IMR-90 (cell line): Measurements from ENCODE around the gene MEN1. TPM values are rescaled to one million over a fixed set of nuclear protein-coding genes. Genes with fewer than 3 reads are reported as not detected.

ENCODE experiments used
- ATAC-seq: fragments of 200-7000 bp; cut with Tn5 transposase; 2 replicates; pipeline ENCODE4 v1.9.1; 2020; ENCODE audit warnings: low read depth, mild to moderate bottlenecking, moderate library complexity
- BruUV-seq: library from RNA; stranded (reverse); fragments of 400-500 nt; replicated peaks from 2 replicates; lab custom pipeline; 2021; lab: Mats Ljungman, UMichigan
- CTCF ChIA-PET: fragments of 300-600 bp; formaldehyde crosslinking; extraction: SDS; loops from one replicate; lab custom pipeline; 2021; ENCODE audit warnings: antibody characterized with exemption; lab: Yijun Ruan, JAX
- POLR2A ChIA-PET: fragments of 300-600 bp; sonication (Branson Sonifier 250); formaldehyde crosslinking; loops from one replicate; lab custom pipeline; 2022; ENCODE audit warnings: antibody characterized with exemption; ENCODE audit not compliant: unreplicated experiment; lab: Charles Lee
- DNase-seq: peaks from one replicate; pipeline ENCODE4 v3.0.0; 2013
- H2AFZ ChIP-seq: replicated peaks from 2 replicates; pipeline ENCODE3; 2013; ENCODE audit warnings: low read length, mild to moderate bottlenecking; ENCODE audit not compliant: poor library complexity
- H2AK5ac ChIP-seq: 2 replicates; pipeline ENCODE4 v1.6.1; 2013; ENCODE audit warnings: low read depth, low read length, inconsistent platforms
- H2AK9ac ChIP-seq: replicated peaks from 2 replicates; pipeline ENCODE3; 2013; ENCODE audit warnings: mild to moderate bottlenecking, low read depth, low read length, moderate library complexity; ENCODE audit not compliant: poor library complexity
- H2BK120ac ChIP-seq: 2 replicates; pipeline ENCODE4 v1.6.1; 2013; ENCODE audit warnings: low read depth, low read length, inconsistent platforms
- H2BK15ac ChIP-seq: 3 replicates; pipeline ENCODE4 v1.6.1; 2013; ENCODE audit warnings: low read depth, low read length, inconsistent platforms
- H2BK20ac ChIP-seq: 2 replicates; pipeline ENCODE4 v1.6.1; 2013; ENCODE audit warnings: low read depth, mild to moderate bottlenecking, inconsistent platforms, low read length, moderate library complexity
- H2BK5ac ChIP-seq: 2 replicates; pipeline ENCODE4 v1.6.1; 2013; ENCODE audit warnings: mild to moderate bottlenecking, low read depth, low read length, inconsistent platforms; ENCODE audit not compliant: poor library complexity, severe bottlenecking
- H3K14ac ChIP-seq: replicated peaks from 2 replicates; pipeline ENCODE4 v1.6.1; 2013; ENCODE audit warnings: low read depth, low read length, inconsistent platforms
- H3K18ac ChIP-seq: 2 replicates; pipeline ENCODE4 v1.6.1; 2013; ENCODE audit warnings: low read depth, low read length, control low read depth
- H3K23ac ChIP-seq: 2 replicates; pipeline ENCODE4 v1.6.1; 2013; ENCODE audit warnings: low read depth, low read length, inconsistent platforms
- H3K27ac ChIP-seq: 2 replicates; pipeline ENCODE4 v1.5.1; 2013; ENCODE audit warnings: mild to moderate bottlenecking, control low read depth, low read length; ENCODE audit not compliant: insufficient read depth
- H3K27me3 ChIP-seq: 2 replicates; pipeline ENCODE4 v1.6.1; 2013; ENCODE audit warnings: low read length; ENCODE audit not compliant: control insufficient read depth, insufficient read depth
- H3K36me3 ChIP-seq: 2 replicates; pipeline ENCODE4 v1.6.1; 2013; ENCODE audit warnings: low read length, mixed read lengths; ENCODE audit not compliant: control insufficient read depth, insufficient read depth
- H3K4ac ChIP-seq: 2 replicates; pipeline ENCODE4 v1.6.1; 2013; ENCODE audit warnings: low read depth, low read length, inconsistent platforms
- H3K4me1 ChIP-seq: 2 replicates; pipeline ENCODE4 v1.6.1; 2013; ENCODE audit warnings: low read length, mixed read lengths; ENCODE audit not compliant: control insufficient read depth, insufficient read depth
- H3K4me2 ChIP-seq: 2 replicates; pipeline ENCODE4 v1.6.1; 2013; ENCODE audit warnings: low read depth, mild to moderate bottlenecking, control low read depth, low read length, moderate library complexity
- H3K4me3 ChIP-seq: 2 replicates; pipeline ENCODE4 v1.5.1; 2013; ENCODE audit warnings: low read depth, mild to moderate bottlenecking, control low read depth, low read length, moderate library complexity; ENCODE audit not compliant: insufficient read depth
- H3K56ac ChIP-seq: 2 replicates; pipeline ENCODE4 v1.6.1; 2013; ENCODE audit warnings: low read length, inconsistent platforms; ENCODE audit not compliant: insufficient read depth; ENCODE audit errors: extremely low read depth
- H3K79me1 ChIP-seq, 2 experiments: 2 replicates each; pipeline ENCODE4 v1.6.1; 2013; ENCODE audit warnings: low read length in 2 of 2, inconsistent platforms in 1 of 2, low read depth in 1 of 2
- H3K9ac ChIP-seq: 2 replicates; pipeline ENCODE4 v1.6.1; 2013; ENCODE audit warnings: low read depth, low read length, control low read depth
- H3K9me1 ChIP-seq: 2 replicates; pipeline ENCODE4 v1.6.1; 2013; ENCODE audit warnings: low read length, inconsistent platforms; ENCODE audit not compliant: insufficient read depth
- H3K9me3 ChIP-seq: 2 replicates; pipeline ENCODE4 v1.6.1; 2013; ENCODE audit warnings: low read length; ENCODE audit not compliant: control insufficient read depth, insufficient read depth
- H4K20me1 ChIP-seq: 2 replicates; pipeline ENCODE4 v1.6.1; 2013; ENCODE audit warnings: low read length, inconsistent platforms; ENCODE audit not compliant: insufficient read depth
- H4K5ac ChIP-seq: 2 replicates; pipeline ENCODE4 v1.6.1; 2013; ENCODE audit warnings: mild to moderate bottlenecking, low read depth, low read length, control low read depth
- H4K8ac ChIP-seq, 2 experiments: 2 replicates each; pipeline ENCODE4 v1.6.1; 2013; ENCODE audit warnings: low read depth in 2 of 2, low read length in 2 of 2, control low read depth in 1 of 2, inconsistent platforms in 1 of 2
- H4K91ac ChIP-seq: 2 replicates; pipeline ENCODE4 v1.6.1; 2013; ENCODE audit warnings: low read depth, low read length, inconsistent platforms; ENCODE audit not compliant: insufficient read depth
- BHLHE40 ChIP-seq: fragments of 150-350 bp; IDR thresholded peaks from 2 replicates; pipeline ENCODE4 v1.6.1; 2016; ENCODE audit warnings: mild to moderate bottlenecking, low read depth, low read length
- POLR2A ChIP-seq: IDR thresholded peaks from 2 replicates; pipeline ENCODE4 v1.6.1; 2012; ENCODE audit warnings: mild to moderate bottlenecking, low read depth, low read length
- WGBS, 2 experiments: methylation state at CpG; one replicate each; pipeline versions ENCODE4 v1.1.5 to v1.1.7; 2013; ENCODE audit warnings: missing lambda C conversion rate in 2 of 2; ENCODE audit not compliant: insufficient read length in 1 of 2; ENCODE audit errors: extremely low coverage in 2 of 2; 5-methylcytosine and 5-hydroxymethylcytosine counted together
- dilution Hi-C: fragments of 300-500 bp; cut with HindIII; formaldehyde crosslinking; loops from one replicate; pipeline ENCODE4 v1.14.3; 2018; ENCODE audit warnings: low sequenced_read_pairs; ENCODE audit not compliant: unreplicated experiment
- in situ Hi-C: fragments of 300-500 bp; cut with MboI; formaldehyde crosslinking; loops from 3 replicates; pipeline ENCODE4 v1.14.3; 2019; ENCODE audit warnings: low sequenced_read_pairs, inconsistent platforms, mixed read lengths
- intact Hi-C: fragments of 100-400 bp; cut with micrococcal nuclease; formaldehyde crosslinking; loops from 2 replicates; pipeline ENCODE4 v1.10.0; 2022
- polyA plus RNA-seq, 3 experiments: library from polyadenylated mRNA; depleted of rRNA; stranded (reverse); fragments of >200 nt; gene quantifications; 2 replicates each; pipeline ENCODE4 v1.2.3, GENCODE V29; 2012; ENCODE audit warnings: low replicate concordance in 1 of 3
- total RNA-seq: library from RNA; depleted of rRNA; stranded (reverse); fragments of >200 nt; gene quantifications from 2 replicates; pipeline ENCODE4 v1.2.3, GENCODE V29; 2012

Gene MEN1
- total and polyA plus RNA-seq, 2 of the 4 experiments (the other 2 are of a cell fraction), result 8.8 to 35.7 TPM

GRCh38 chr11:64760759-64761420, 49.5 kb downstream of the MEN1 start:
- ATAC-seq (no peak), DNase-seq (no peak)
- TF ChIP-seq POLR2A (no peak), BHLHE40 (no peak)
- no peak overlapping the region for H3K4me3 ChIP-seq
- no peak overlapping the region for H3K4me2 ChIP-seq
- H3K36me3 ChIP-seq, result peaks cover 39% of the 10 kb centered on the region
- H4K8ac ChIP-seq, result no peak overlapping the region
- peaks cover 10 to 39% of the 10 kb centered on the region in 2 experiments; a peak in 3 of 4 replicates for H3K79me1 ChIP-seq
- H4K91ac ChIP-seq, result no peak overlapping the region
- no peak overlapping the region for H2AK9ac ChIP-seq
- no TSS peak for BruUV-seq
- dilution Hi-C loops (no loop called here), intact Hi-C loops (no loop called here), in situ Hi-C loops (no loop called here)
- no peaks in the 10 kb centered on the region for H3K9me3 ChIP-seq
- no peak overlapping the region for H3K9ac ChIP-seq
- no peak overlapping the region for H3K18ac ChIP-seq
- ChIA-PET POLR2A (interaction anchor here (0.6 kb wide), 1 partner anchor 743 kb away, joined by 3 read pairs; no protein-coding TSS in a partner anchor), CTCF (no interaction called here)
- H2BK15ac ChIP-seq, result no peak overlapping the region
- peaks cover 35% of the 10 kb centered on the region for H4K20me1 ChIP-seq
- no peak overlapping the region for H3K23ac ChIP-seq
- no peak overlapping the region for H3K27ac ChIP-seq
- H2AK5ac ChIP-seq, result no peak overlapping the region
- peaks cover 18% of the 10 kb centered on the region; the same call in 1 of the 2 replicates for H3K9me1 ChIP-seq
- H3K14ac ChIP-seq, result no peak overlapping the region
- no peak overlapping the region for H4K5ac ChIP-seq
- H3K56ac ChIP-seq, result no peak overlapping the region
- H3K27me3 ChIP-seq, result no peaks in the 10 kb centered on the region
- no peak overlapping the region for H3K4ac ChIP-seq
- peaks cover 18% of the 10 kb centered on the region for H3K4me1 ChIP-seq
- no peak overlapping the region for H2AFZ ChIP-seq
- no peak overlapping the region for H2BK120ac ChIP-seq
- no peak overlapping the region for H2BK20ac ChIP-seq
- WGBS, 2 experiments, result 57% methylated on average over 3 of the region's 7 CpGs; no CpG with 5 or more reads in 1 of the 2 experiments
- no peak overlapping the region for H2BK5ac ChIP-seq
